HG02588 (cell line): ENCODE results near the gene RINT1.
"Not testable (repeated sequence)": the region's sequence is repeated elsewhere in the genome, so short reads cannot be mapped to it uniquely, and the experiment has no call there.

Experiments used
- ATAC-seq: cut with Tn5 transposase; IDR thresholded peaks from one replicate; pipeline ENCODE4 v1.9.1; 2021; ENCODE audit warnings: mild to moderate bottlenecking, moderate library complexity; ENCODE audit not compliant: unreplicated experiment

RINT1 gene

DNA sequence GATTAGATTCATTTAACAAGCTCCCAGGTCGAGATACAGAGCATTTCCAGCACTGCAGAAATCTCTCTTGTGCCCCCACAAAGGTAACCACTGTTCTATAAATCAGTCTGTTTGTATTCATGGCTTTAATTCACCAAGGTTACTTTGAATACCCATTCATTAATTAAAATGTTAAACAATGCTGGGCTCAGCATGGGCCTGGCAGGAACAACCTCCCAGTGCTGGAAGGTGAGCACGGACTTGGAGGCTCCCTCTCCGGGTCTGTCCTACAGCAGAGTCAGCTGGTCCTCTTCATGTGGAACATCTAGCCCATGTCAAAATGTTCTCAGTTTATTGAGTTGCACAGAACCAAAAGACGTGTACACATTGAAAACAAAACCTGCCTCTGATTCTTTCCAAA, 64.9 kb downstream of the RINT1 start:
- ATAC-seq = no peak

DNA sequence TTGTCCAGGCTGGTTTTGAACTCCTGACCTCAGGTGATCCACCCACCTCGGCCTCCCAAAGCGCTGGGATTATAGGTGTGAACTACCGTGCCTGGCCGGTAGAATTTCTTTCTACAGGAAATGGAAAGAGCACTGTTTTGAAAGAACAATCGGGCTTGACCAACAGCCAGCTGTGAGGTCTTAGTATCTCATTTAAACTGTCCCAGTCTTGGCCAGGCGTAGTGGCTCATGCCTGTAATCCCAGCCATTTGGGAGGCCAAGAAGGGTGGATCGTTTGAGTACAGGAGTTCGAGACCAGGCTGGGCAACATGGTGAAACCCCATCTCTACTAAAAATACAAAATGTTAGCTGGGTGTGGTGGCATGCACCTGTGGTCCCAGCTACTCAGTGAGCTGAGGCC, 67.1 kb downstream of the RINT1 start:
- not testable (repeated sequence) for ATAC-seq

DNA sequence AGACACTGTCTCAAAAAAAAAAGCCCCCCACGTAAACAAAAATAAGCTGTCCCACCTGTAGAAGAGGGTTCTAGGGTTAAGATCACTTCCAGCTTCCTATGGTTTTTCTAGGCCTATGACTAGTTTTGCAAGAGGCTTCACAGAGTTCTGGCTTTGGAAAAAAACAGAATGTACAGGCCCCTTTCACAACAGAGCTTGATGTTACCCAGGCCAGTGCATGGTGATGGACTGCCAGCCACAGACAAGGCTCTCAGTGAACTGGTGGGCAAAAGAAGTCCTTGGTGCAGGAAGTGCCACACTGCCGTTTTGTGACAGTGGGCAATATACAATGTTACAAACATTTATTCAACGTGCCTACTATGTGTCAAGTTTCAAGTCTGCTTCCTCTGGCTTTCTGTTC, 67.5 kb downstream of the RINT1 start:
- no peak for ATAC-seq

DNA sequence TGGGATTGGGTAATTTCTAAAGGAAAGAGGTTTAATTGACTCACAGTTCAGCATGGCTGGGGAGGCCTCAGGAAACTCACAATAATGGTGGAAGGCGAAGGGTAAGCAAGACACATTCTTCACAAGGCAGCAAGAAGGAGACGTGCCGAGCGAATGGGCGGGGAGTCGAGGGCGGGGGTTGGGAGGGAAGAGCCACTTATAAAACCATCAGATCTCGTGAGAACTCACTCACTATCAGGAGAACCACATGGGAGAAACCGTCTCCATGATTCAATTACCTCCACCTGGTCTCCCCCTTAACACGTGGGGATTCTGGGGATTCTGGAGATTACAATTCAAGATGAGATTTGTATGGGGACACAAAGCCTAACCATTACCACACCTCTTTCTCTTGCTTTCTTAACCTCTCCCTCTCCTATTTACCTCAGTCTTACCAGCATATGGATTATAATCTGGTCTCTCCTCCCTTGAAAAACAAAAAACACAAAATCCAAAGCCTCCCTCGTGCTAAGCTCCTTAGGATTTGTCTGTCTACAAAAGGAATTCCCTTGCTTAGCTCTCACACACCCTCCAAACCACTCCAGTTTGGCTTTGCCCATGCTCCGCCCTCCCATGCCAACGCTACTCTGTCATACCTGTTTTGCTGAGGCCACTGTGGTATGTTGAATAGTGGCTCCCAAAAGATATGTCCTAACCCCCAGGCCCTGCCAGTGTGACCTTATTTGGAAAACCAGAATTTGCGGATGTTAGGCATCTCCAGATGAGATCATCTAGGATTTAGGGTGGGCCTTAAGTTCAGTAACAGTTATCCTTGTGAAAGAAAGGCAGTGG, 68.9 kb downstream of the RINT1 start:
- no peak for ATAC-seq

DNA sequence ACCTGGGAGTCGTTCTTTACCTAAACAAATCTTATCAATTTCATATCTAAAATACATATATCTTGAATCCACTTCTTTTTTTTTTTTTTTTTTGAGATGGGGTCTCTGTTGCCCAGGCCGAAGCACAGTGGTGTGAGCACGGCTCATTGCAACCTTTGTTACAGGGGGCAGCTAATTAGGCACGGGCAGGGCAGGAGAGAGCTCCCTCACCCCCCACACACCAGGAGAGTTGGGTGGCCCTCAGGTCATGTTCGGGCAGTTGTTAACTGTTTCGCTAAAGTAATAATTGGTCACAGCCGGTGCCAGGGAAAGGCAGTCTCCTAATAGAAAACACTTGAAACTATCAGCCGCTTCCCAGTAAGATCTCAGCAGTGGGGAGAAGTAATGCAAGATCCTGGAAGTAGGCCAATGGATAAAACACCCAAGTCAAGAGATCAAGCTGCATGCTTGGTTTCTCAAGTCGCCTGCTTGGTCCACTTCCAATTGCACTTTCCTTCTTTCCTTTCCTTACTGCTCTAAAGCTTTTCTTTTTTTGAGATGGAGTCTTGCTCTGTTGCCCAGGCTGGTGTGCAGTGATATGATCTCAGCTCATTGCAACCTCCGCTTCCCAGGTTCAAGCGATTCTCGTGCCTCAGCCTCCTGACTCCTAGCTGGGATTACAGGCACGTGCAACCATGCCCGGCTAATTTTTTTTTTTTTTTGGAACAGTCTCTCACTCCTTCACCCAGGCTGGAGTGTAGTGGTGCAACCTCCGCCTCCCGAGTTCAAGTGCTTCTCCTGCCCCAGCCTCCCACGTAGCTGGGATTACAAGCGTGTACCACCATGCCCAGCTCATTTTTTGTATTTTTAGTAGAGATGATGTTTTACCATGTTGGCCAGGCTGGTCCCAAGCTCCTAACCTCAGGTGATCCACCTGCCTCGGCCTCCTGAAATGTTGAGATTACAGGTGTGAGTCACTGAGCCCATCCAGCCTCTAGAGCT, 70.6 kb downstream of the RINT1 start:
- no peak for ATAC-seq

DNA sequence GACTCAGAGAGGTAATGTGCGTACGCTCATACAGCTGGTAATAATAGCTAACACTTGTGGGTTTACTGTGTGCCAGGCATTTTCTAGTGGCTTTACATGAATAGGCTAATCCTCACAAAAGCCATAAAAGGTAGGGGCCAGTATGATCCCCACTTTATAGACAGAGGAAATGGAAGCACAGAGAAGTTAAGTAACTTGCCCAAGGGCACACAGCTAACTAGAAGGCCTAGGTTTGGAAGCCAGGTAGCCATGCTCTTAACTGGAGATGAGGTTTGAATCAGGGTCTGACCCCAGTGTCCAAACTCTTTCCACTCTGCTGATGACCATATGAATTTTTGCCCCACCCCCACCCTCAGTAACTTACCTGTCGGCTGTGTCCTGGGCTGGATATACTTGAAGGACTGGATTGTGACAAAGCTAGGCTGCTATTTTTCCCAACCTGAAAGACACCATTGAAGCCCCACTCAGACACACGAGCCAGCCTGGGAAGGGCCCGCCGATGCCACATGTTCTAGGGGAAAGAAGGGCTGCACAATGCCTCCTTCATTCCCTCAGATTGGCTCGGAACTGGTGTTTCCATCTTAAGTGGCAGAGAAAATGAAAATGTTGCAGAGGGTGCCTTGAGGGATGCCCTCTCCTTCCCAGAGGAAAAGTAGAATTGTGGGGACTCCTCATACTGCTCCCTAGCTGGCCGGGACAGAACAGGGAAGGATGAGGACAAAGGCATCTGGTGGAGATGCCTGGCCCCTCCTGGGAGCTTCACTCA, 78.3 kb downstream of the RINT1 start:
- ATAC-seq = no peak

DNA sequence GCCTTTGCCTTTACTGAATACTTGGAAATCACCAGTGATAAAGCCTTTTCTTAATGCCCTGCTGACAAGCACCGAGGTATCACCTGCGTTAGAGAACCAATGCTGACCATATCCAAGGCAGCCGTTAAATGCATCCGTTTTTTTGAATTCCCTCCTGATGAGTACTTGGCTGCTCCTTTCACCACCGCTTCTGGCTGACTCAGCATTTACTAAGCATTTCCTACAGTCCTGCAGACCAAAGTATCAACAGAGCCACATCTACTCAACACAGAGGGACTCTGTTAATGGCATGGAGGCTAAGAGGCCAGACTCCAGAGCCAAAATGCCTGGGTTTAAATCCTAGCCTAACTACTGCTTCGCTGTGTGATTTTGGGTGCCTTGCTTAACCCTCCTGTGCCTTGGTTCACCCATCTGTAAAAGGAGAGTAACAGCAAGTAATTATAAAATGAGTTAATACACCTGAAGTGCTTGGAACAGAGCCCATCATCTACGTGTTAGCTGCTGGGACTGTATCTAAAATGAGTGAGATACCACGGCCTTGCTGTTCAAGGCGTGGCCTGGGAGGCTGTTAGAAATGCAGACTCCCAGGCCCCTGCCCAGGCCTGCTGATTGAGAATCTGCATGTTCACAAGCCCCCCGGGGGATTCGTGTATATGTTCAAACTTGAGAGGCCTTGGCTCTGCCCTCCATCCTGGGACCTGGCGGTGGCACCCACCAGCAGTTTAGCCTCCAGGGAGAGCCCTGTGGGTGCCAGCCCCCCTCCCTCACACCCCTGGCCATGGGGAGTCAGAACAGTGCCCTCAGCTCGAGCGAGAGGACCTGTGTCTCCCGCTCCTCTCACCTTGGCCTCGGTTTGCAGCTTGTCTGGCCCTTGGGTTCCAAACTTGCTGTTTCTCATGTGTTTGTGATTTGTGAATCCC, 80.1 kb downstream of the RINT1 start:
- no peak for ATAC-seq

DNA sequence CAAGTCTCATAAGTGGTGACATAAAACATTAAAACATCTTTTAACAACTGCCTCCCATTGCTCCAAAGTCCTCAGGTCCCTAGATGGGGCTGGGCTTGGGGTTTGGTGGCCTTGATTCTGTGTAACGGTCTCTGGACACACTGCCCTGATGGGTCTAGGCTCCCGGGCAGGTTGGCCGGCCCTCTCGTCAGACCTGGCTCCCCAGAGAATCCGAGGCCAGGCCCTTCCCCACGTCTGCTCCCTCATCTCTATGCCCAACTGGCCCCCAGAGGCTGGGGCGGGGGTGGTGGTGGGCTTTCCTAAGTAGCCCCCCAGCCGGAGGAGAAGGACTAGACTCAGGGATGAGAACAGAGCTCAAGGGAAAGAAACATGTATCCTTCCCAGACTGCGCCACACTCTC, 80.8 kb downstream of the RINT1 start:
- ATAC-seq = no peak

DNA sequence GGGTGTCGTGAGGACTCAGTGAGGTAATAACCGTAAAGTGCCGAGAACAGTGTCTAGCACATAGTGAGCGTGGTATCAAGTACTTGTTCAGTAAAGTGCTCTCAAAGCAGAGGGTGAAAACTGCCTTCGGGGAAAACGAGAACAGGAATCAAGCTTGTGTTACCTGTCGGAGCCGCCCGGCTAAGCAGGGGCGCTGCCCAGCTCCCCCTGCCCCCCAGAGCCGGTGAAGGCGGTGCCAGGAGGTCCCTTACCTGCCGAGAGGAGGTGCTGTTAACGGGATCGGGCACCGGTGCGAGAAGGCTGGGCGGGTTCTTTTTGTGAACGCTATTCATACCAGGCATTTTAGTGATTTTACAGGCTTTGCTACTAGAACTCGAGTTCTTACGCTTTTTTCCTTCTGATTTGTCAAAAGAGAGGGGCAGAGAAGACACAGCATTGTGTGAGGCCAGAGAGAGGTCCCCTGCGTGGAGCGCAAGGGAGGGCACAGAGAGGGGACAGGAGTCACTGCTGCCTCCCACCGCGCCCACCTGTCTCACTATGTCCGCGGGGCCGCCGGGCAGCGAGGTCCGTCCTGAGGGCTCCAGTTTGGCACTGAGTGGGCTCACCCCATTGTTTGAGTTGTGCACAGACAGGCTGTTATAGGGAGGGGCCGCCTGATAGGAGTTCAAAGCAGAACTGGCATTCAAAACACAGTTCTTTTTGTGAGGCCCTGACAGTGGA, 81.8 kb downstream of the RINT1 start:
- no peak for ATAC-seq

DNA sequence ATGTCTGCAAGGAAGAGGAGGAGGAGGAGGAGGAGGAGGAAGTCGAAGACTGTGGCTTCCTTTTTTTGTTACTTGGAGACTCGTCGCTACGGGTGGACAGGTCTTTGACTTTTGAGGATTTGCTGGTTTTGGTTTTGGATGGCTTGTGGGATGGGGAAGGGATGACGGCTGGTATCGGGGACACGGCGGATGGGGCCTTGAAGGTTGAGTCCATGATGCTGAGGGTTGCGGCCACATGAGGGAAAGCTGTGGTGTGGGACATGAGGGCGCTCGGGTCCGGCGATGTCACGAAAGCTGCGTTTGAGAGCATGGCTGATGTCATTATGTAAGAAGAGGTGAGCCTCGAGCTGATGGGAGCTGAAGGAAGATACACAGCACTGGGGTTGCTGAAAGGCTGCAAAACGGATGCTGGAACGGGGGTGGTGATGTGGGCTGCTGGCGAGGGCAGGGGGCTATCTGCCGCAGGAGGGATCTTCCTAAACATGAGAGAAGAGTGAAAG, 82.4 kb downstream of the RINT1 start:
- ATAC-seq = no peak
